Neural cell (in vitro differentiated cells): ENCODE measurements around the gene KMT5B. TPM values are rescaled to one million over a fixed set of nuclear protein-coding genes. Genes with fewer than 3 reads are reported as not detected.

Source experiments
- H2AFZ ChIP-seq: fragments of 200-600, 300-800 bp; sonication (generic), shearing (Covaris generic); 2 replicates; pipeline ENCODE4 v1.6.0; 2014; ENCODE audit warnings: low read depth, mild to moderate bottlenecking, antibody characterized with exemption, low read length, moderate library complexity
- H3F3A ChIP-seq: fragments of 200-600 bp; shearing (Covaris generic); 2 replicates; pipeline ENCODE4 v1.6.1; 2016; ENCODE audit warnings: mild to moderate bottlenecking, moderate library complexity, mixed read lengths, antibody characterized with exemption, low read length; ENCODE audit not compliant: insufficient read depth, poor library complexity, severe bottlenecking
- H3K27ac ChIP-seq: fragments of 200-600, 300-800 bp; sonication (generic), shearing (Covaris generic); 2 replicates; pipeline ENCODE4 v1.5.1; 2014; ENCODE audit warnings: mild to moderate bottlenecking, low read length, moderate library complexity
- H3K27me3 ChIP-seq: fragments of 300-800, 200-600 bp; sonication (generic), shearing (Covaris generic); 2 replicates; pipeline ENCODE4 v1.6.0; 2014; ENCODE audit warnings: mild to moderate bottlenecking, low read depth, low read length, moderate library complexity; ENCODE audit not compliant: insufficient read depth
- H3K36me3 ChIP-seq: fragments of 300-800, 200-600 bp; sonication (generic), shearing (Covaris generic); 2 replicates; pipeline ENCODE4 v1.5.1; 2014; ENCODE audit warnings: mild to moderate bottlenecking, antibody characterized with exemption, low read length, moderate library complexity; ENCODE audit not compliant: insufficient read depth
- H3K4me2 ChIP-seq: fragments of 300-800, 200-600 bp; sonication (generic), shearing (Covaris generic); 2 replicates; pipeline ENCODE4 v1.6.0; 2014; ENCODE audit warnings: mild to moderate bottlenecking, low read length
- H3K4me3 ChIP-seq: fragments of 300-800, 200-600 bp; sonication (generic), shearing (Covaris generic); 2 replicates; pipeline ENCODE4 v1.5.1; 2014; ENCODE audit warnings: mild to moderate bottlenecking, low read length, moderate library complexity
- H3K79me2 ChIP-seq: fragments of 200-600 bp; shearing (Covaris generic); replicated peaks from 2 replicates; pipeline ENCODE4 v1.6.0; 2014; ENCODE audit warnings: mild to moderate bottlenecking, low read length, moderate library complexity; ENCODE audit not compliant: insufficient read depth
- H3K9ac ChIP-seq: fragments of 300-800, 200-600 bp; sonication (generic), shearing (Covaris generic); 2 replicates; pipeline ENCODE4 v1.6.1; 2016; ENCODE audit warnings: mild to moderate bottlenecking, low read length, mixed read lengths
- H3K9me2 ChIP-seq: fragments of 200-600 bp; shearing (Covaris generic); 2 replicates; pipeline ENCODE4 v1.6.1; 2016; ENCODE audit warnings: mild to moderate bottlenecking, low read length, mixed read lengths; ENCODE audit not compliant: insufficient read depth
- H3K9me3 ChIP-seq: fragments of 200-600, 300-800 bp; sonication (generic), shearing (Covaris generic); 2 replicates; pipeline ENCODE4 v1.6.1; 2016; ENCODE audit warnings: mild to moderate bottlenecking, mixed run types, low read length, moderate library complexity, mixed read lengths
- H4K20me1 ChIP-seq: fragments of 200-600 bp; shearing (Covaris generic); 2 replicates; pipeline ENCODE4 v1.6.1; 2016; ENCODE audit warnings: mild to moderate bottlenecking, mixed run types; ENCODE audit not compliant: insufficient read depth
- EP300 ChIP-seq: fragments of 450-650 bp; conservative IDR thresholded peaks from 2 replicates; pipeline ENCODE4 v1.6.1; 2014; ENCODE audit warnings: antibody characterized with exemption, mild to moderate bottlenecking, moderate library complexity; ENCODE audit not compliant: poor library complexity, severe bottlenecking
- EZH2 ChIP-seq: fragments of 200-600, 300-800 bp; shearing (Covaris generic), sonication (generic); IDR thresholded peaks from 2 replicates; pipeline ENCODE4 v1.6.1; 2014; ENCODE audit warnings: antibody characterized with exemption, low read length, borderline replicate concordance, mild to moderate bottlenecking; ENCODE audit not compliant: insufficient read depth, poor library complexity, severe bottlenecking
- MXI1 ChIP-seq: fragments of 450-650 bp; conservative IDR thresholded peaks from 2 replicates; pipeline ENCODE4 v1.6.1; 2014; ENCODE audit warnings: antibody characterized with exemption, mild to moderate bottlenecking; ENCODE audit not compliant: poor library complexity, severe bottlenecking
- POLR2AphosphoS5 ChIP-seq: IDR thresholded peaks from 2 replicates; pipeline ENCODE4 v1.6.1; 2012
- RAD21 ChIP-seq: fragments of 450-650 bp; conservative IDR thresholded peaks from 2 replicates; pipeline ENCODE4 v1.6.1; 2014; ENCODE audit warnings: antibody characterized with exemption, mild to moderate bottlenecking, moderate library complexity
- SMC3 ChIP-seq: fragments of 450-650 bp; conservative IDR thresholded peaks from 2 replicates; pipeline ENCODE4 v1.6.1; 2014; ENCODE audit warnings: antibody characterized with exemption, mild to moderate bottlenecking, moderate library complexity; ENCODE audit not compliant: poor library complexity
- TAF1 ChIP-seq: IDR thresholded peaks from 2 replicates; pipeline ENCODE4 v1.6.1; 2012; ENCODE audit warnings: low read depth
- polyA plus RNA-seq: library from polyadenylated mRNA; depleted of rRNA; stranded (reverse); fragments of >200 nt; gene quantifications from 2 replicates; pipeline ENCODE4 v1.2.3, GENCODE V29; 2014
- TF ChIP-seq, protein P1 (sequence below): fragments of 450-650 bp; IDR thresholded peaks from 2 replicates; pipeline ENCODE4 v1.5.1; 2014; ENCODE audit warnings: antibody characterized with exemption, mild to moderate bottlenecking, moderate library complexity; ENCODE audit not compliant: poor library complexity, severe bottlenecking
- TF ChIP-seq, protein P2 (sequence below): IDR thresholded peaks from 2 replicates; pipeline ENCODE4 v1.6.1; 2012; ENCODE audit warnings: borderline replicate concordance

Gene KMT5B
- polyA plus RNA-seq, 1 donor from 2014 or later: 107 TPM

DNA sequence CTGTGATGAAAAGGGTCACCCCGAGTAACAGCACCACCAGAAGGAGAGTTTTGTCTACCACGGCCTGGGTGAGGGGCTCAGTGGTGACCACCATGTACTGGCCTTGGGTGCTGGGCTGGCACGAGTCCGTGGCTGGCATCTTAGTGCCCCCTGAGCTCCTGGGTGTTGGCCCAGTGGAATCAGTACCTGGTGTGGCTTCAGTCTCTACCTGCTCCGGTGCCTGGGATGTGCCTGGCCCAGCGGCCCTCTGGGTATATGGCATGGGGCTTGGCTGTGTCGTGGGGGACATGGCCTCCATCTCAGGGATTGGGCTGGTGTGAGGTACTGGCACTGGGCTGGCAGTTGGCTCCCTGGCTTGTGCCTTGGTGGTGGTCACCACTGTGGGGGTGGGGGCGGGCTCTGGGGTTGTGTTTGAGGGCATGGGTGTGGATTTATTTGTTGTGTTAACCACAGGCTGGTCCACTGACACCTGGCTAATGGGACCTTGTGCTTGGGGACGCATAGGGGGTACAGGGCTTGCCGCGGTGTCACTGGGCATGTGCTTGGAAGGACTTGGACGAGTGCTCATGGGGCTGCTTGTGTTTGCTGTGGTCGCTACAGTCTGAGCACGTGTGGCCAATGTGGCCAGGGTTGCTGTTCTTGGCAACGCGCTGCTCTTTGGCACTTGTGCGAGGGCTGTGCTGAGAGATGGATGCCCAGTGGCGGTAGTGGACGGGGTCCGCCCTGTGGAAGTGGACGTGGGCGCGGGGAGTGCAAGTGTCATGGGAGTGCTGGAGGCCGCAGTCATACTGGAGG lies 48.9 kb upstream of the KMT5B start:
- no peaks in the 10 kb centered on the region for H3K27me3 ChIP-seq
- TF ChIP-seq EZH2 (no peak), RAD21 (no peak), MXI1 (no peak)
- TF ChIP-seq, protein P1, sequence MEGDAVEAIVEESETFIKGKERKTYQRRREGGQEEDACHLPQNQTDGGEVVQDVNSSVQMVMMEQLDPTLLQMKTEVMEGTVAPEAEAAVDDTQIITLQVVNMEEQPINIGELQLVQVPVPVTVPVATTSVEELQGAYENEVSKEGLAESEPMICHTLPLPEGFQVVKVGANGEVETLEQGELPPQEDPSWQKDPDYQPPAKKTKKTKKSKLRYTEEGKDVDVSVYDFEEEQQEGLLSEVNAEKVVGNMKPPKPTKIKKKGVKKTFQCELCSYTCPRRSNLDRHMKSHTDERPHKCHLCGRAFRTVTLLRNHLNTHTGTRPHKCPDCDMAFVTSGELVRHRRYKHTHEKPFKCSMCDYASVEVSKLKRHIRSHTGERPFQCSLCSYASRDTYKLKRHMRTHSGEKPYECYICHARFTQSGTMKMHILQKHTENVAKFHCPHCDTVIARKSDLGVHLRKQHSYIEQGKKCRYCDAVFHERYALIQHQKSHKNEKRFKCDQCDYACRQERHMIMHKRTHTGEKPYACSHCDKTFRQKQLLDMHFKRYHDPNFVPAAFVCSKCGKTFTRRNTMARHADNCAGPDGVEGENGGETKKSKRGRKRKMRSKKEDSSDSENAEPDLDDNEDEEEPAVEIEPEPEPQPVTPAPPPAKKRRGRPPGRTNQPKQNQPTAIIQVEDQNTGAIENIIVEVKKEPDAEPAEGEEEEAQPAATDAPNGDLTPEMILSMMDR: no peak
- H2AFZ ChIP-seq: no peak overlapping the region
- H3K9me2 ChIP-seq: no peaks in the 10 kb centered on the region
- no peaks in the 10 kb centered on the region for H4K20me1 ChIP-seq
- H3K79me2 ChIP-seq: no peaks in the 10 kb centered on the region
- no peaks in the 10 kb centered on the region for H3F3A ChIP-seq
- no peak overlapping the region for H3K4me2 ChIP-seq
- H3K4me3 ChIP-seq: no peak overlapping the region
- H3K36me3 ChIP-seq: no peaks in the 10 kb centered on the region
- no peaks in the 10 kb centered on the region for H3K9me3 ChIP-seq
- H3K9ac ChIP-seq: no peak overlapping the region
- no peak overlapping the region for H3K27ac ChIP-seq

DNA sequence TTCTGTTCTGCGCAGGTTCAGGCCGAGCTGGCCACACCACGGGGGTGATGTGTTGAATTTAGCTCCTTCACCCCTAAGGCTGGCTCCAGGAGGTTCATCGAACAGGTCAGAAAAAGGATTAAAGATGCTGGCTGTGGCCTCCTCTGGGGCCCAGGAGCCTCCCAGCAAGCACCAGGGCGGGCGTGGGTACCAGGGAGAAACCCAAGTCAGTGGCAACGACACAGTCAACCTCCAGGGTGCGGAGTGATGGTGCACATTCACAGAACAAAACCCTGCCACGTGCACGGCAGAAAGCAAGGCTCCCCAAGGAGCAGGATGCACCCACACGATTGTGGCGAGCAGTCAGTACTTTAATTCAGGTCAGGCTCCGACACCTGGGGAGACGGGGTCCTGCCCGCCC lies 47.9 kb upstream of the KMT5B start:
- no peak for TF ChIP-seq SMC3
- TF ChIP-seq, protein P2, sequence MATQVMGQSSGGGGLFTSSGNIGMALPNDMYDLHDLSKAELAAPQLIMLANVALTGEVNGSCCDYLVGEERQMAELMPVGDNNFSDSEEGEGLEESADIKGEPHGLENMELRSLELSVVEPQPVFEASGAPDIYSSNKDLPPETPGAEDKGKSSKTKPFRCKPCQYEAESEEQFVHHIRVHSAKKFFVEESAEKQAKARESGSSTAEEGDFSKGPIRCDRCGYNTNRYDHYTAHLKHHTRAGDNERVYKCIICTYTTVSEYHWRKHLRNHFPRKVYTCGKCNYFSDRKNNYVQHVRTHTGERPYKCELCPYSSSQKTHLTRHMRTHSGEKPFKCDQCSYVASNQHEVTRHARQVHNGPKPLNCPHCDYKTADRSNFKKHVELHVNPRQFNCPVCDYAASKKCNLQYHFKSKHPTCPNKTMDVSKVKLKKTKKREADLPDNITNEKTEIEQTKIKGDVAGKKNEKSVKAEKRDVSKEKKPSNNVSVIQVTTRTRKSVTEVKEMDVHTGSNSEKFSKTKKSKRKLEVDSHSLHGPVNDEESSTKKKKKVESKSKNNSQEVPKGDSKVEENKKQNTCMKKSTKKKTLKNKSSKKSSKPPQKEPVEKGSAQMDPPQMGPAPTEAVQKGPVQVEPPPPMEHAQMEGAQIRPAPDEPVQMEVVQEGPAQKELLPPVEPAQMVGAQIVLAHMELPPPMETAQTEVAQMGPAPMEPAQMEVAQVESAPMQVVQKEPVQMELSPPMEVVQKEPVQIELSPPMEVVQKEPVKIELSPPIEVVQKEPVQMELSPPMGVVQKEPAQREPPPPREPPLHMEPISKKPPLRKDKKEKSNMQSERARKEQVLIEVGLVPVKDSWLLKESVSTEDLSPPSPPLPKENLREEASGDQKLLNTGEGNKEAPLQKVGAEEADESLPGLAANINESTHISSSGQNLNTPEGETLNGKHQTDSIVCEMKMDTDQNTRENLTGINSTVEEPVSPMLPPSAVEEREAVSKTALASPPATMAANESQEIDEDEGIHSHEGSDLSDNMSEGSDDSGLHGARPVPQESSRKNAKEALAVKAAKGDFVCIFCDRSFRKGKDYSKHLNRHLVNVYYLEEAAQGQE: no peak
- no peak for TF ChIP-seq TAF1
- no peak for TF ChIP-seq RAD21
- TF ChIP-seq, protein P1: no peak
- no peak for TF ChIP-seq EZH2
- no peak for TF ChIP-seq POLR2AphosphoS5
- TF ChIP-seq EP300: no peak
- TF ChIP-seq MXI1: no peak
- Histone ChIP-seq H3K9me3 (no peaks in the 10 kb centered on the region), H3K79me2 (no peaks in the 10 kb centered on the region), H3F3A (no peaks in the 10 kb centered on the region), H2AFZ (no peak overlapping the region), H3K9ac (no peak overlapping the region), H3K36me3 (no peaks in the 10 kb centered on the region), H3K4me2 (no peak overlapping the region), H3K4me3 (no peak overlapping the region), H3K27ac (no peak overlapping the region), H3K27me3 (no peaks in the 10 kb centered on the region), H3K9me2 (no peaks in the 10 kb centered on the region), H4K20me1 (no peaks in the 10 kb centered on the region)
